HG03378 (cell line): ENCODE measurements around the gene CCRL2.
"Not testable (repeated sequence)": the region's sequence is repeated elsewhere in the genome, so short reads cannot be mapped to it uniquely, and the experiment has no call there.

Experiments used
- ATAC-seq: cut with Tn5 transposase; IDR thresholded peaks from one replicate; pipeline ENCODE4 v1.9.1; 2021; ENCODE audit warnings: mild to moderate bottlenecking, moderate library complexity; ENCODE audit not compliant: unreplicated experiment

Gene CCRL2

DNA sequence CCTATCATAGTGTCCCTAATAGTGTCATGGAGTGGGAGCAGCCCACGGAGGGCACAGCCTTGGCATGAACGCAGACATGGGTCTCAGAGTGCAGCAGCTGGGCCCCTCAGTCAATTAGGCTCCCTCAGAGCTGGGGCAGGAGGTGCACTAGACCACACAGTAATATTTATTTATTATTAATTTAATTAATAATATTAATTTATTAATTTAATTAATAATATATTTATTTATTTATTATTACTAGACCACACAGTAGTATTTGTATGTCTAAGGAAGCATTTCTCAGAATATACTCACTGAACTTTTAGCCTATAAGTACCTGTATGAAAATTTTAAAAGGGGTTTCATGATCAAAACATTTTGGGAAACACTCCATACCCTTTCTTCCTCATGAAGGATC is 5.5 kb upstream of the CCRL2 start:
- no peak for ATAC-seq

GRCh38 chr3:46402902-46403301 is 4.2 kb upstream of the CCRL2 start:
- not testable (repeated sequence) for ATAC-seq

DNA sequence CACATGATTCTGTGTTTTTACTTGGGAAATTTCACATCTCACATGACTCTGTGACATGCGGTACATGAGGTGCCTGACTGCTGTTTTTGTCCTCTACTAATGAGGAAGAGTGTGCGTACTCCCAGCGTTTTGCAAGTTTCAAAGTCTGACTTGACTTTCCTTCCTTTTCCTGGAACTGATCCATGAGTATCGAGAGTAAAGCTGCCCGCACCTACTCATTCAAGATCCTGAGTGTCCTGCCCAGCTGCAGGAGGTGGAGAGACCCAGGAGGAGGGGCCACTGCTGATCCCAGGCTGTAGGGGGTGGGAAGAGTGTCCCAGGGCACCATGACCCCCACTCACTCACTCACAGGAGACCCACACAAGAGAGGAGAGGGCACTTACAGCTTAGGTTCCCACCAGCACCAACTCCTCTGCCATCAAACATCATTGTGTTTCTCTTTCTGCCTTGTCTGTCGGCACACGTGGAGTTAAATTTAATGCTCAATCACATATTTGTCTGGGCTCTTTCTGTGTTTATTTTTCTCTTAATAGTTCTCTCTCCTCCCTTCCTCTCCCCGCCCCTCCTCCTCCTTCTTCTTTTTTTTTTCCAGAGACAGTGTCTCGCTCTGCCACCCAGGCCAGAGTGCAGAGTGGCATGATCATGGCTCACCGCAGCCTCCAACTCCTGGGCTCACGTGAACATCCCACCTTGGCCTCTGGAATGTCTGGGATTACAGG is 1.6 kb upstream of the CCRL2 start:
- ATAC-seq: no peak

- ATAC-seq: no peak
Measured at GRCh38 chr3:46406443-46406787, 644 bp upstream of the CCRL2 start.

DNA sequence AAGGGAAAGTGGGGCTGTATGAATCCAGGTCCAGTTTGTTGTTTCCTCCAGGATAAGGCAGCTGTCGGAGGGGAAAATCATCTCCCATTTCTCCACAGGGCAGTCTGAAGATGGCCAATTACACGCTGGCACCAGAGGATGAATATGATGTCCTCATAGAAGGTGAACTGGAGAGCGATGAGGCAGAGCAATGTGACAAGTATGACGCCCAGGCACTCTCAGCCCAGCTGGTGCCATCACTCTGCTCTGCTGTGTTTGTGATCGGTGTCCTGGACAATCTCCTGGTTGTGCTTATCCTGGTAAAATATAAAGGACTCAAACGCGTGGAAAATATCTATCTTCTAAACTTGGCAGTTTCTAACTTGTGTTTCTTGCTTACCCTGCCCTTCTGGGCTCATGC is 911 bp downstream of the CCRL2 start:
- ATAC-seq: no peak

GRCh38 chr3:46408853-46409252 is 1.8 kb downstream of the CCRL2 start:
- ATAC-seq: no peak

DNA sequence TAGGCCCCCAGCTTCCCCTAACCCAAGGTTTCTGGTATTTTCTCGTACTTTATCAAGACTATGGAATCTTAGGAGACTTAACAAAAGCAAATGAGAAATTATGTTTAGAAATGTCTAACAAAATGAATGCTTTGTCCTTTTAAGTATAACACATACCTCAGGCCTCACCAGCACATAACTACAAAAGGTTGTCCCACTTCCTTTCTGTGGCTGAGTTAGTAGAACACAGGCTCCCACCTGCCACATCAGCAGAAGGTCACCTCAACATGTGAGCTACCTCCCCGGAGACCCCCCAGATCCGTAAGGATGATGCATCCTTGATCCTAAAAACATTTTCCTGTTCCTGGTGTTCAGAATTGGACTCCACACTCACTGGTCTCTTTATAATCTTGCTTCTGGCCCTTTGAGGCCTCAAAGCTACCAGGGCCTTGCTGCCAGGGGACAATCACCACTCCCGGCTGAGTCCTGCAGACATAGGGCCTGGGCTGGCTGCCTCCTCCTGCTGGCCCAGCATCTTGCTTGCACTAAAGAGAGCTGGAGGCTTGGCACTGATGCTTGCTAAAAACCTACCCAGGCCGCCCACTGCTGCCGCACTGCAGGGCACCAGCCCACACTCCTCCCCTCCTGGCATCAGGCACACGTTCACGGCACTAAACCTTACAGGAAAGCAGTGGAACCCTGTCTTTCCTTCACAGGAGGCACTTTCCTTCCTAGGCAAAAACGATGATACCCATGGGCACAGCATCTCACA is 2.9 kb downstream of the CCRL2 start:
- ATAC-seq: no peak

DNA sequence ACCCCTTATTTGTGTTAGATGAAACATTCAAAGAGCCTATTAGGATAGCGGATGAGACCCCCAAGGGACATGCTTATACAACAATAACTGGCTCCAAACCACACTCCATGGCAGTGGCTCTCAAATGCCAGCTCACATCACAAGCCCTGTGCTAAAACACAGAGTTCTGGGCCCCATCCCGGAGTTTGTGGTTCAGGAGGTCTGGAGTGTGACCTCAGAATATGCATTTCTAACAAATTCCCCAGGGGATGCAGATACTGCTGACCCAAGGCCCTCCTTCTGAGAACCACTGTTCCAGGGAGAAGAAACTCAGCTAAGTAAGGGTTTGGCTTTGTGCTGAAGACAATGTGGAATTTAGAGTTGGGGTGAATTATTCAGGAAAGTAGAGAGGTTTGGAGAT is 3.6 kb downstream of the CCRL2 start:
- no peak for ATAC-seq

DNA sequence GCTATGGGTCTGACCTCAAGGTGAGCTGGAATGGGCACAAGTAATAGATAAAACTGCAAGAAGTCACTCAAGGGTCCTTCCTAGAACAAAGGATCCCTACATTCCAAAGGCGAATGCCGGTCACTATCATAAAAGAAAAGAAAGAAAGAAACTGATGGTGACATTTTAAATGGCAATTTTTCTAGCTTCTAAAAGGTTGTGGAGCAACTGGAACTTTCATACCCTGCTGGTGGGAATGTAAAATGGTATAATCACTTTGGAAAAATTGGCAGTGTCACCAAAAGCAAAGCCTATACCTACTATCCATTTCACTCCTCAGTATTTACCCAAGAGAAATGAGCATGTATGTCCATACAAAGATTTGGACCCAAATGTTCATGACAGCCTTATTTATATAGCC is 4.2 kb downstream of the CCRL2 start:
- ATAC-seq: no peak

DNA sequence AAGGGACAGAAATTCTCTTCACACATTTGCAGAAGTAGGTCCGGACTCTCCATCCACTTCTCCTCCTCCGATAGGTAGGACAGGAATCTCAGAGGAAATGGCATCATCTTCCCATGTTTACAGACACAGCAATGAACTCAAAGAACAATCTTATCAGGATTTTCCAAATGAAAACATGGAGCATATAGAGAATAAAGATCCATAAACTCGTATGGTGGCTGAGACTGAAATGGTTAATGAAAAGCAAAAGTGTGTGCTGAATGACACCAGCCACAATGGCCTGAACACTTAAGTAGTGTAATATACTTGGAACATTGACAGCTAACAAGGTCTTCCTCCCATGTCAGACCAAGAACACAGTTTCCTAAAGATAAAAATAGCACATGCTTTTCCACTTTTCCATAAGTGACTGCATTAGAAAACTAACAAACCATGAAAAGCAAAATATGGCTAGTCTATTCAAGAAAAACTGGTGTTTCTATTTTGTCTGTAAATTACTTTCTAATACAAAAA is 5.8 kb downstream of the CCRL2 start:
- no peak for ATAC-seq

DNA sequence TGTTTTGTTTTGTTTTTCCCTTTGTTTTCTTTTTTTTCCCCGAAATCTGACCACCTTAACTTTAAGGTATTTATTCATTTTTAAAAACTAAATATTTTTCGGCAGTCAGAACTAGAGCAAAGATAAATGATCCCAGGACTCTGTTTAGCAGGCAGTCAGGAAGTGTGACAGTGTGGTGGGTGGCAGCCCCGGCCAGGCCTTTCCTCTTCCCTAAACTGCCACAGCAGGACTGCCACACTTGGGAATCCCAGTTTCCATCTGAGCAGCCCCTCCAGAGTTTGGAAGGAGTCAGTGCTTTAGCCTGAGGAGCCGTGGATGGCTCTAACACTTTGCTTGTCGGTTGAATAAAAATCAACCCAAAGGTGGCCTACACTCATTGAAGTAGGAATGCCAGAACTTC is 6.9 kb downstream of the CCRL2 start:
- ATAC-seq: no peak

DNA sequence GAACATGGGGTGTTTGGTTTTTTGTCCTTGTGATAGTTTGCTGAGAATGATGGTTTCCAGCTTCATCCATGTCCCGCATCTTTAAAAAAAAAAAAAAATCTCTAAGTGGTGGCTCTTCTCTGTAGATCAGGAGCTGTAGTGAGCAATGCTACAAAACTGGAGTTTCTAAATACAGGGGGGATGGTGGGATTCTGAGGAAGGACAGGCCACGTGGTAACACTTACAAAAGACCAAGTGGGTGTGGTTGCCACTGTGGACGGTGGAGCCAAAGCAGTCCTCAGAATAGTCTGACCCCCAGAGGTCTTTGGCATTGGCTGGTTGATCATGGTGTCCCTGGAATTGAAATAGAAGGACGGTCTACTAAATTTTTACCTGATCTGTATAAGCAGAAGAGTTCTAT is 7.7 kb downstream of the CCRL2 start:
- no peak for ATAC-seq

DNA sequence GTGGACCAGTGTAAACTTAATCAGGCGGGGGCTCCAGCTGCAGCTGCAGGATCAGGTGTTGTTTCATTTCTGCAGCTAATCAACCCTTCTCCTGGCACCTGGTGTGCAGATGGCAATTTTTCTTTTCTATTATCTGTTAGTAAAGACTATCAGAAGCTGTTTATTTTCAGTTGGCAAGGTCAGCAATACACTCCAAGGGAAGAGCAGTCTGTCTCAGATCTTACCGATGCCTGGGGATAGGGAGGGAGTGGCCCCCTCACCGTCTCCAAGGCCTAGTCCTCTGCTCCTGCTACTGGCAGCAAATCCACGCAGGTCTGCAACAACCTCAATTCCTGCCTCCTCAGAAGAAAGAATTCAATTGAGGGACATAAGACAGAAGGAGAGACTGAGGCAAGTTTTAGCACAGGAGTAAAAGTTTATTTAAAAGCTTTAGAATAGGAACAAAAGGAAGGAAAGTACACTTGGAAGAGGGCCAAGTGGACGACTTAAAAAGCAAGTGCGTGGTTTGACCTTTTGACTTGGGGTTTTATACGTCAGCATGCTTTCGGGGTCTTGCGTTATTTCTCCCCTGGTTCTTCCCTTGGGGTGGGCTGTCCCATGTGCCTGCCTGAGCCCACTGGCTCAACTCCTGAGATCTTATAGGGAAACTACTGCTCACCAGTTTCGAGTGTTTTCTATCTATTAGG is 9.2 kb downstream of the CCRL2 start:
- ATAC-seq: no peak

DNA sequence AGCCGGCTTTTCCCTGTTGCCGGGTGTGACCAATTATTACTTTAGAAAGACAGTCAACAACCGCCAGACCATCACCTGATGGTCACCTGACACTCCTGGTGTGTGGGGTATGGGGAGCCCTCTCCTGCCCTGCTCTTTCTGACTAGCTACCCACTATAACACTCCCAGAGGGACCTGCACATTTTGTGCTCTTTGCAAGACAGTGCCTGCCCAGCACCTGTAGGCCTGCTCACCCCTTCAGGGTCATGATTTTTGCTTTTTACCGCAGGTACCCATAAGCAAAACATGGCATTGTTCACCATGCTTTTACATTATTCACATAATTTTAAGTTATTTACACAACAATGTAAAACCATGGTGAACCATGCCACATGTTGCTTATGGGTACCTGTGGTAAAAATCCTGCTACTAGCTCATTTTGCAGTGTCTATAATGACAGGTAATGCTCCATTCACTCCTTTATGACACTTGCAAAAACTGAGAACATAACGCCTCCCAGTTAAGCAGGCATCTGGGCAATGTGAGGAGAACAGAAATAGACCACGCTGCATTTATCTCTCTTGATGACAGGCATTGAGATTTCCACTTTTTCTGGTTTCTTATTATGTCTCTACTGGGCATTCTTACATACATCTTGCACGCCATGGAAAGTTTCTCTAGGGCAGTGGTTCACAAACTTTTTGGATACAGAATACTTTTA is 9.9 kb downstream of the CCRL2 start:
- no peak for ATAC-seq

DNA sequence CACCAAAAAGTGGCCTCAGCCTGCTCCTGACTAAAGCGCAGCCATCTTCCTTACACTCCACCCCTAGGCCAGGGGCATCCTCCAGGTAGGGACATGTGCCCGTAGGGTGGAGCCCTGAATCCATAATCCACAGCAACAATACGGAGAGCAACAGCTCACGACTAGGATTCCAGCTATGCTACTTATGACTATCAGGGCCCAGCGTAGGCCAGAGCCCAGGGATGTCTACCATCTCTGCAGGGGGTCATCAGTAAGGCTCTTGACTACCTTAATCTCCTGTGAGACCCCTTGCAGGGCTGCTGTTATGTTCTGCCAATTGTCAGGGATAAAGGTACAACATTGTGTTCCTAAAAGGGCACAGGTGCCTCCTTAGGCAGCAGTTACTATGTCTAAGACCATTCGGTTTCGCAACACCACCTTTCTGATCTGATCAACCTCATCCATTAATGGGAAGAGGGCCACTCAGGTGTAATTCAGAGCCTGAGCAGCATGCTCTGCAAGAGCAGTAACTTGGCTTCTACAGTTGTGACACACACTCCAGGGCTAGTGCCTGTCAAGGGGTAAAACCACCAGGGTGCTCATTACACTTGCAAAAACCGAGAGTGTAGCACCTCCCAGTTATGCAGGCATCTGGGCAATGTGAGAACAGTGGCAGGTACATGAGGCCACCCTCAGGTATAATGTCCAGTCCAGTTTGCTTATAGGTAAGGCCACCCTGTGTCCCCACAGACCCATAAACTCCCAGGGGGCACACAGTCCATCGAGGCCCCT is 11.0 kb downstream of the CCRL2 start:
- ATAC-seq: no peak

DNA sequence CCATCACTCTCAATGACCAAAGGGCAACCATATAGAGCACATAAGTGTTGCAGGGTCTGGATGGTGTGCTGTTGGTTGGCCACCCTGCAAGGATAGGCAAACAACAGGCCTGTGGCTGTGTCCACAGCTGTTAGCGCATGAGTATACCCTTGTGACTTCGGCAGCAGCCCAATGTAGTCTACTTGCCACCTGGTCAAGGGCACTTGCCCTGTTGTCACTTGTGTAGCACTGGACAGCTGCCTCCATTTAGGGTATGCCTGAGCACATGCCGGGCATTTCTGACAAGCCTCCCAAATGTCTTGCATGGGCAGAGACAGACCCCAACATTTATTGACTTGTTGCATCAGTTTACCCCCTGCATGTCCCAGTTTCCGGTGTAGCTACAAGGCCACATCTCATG is 12.8 kb downstream of the CCRL2 start:
- no peak for ATAC-seq

DNA sequence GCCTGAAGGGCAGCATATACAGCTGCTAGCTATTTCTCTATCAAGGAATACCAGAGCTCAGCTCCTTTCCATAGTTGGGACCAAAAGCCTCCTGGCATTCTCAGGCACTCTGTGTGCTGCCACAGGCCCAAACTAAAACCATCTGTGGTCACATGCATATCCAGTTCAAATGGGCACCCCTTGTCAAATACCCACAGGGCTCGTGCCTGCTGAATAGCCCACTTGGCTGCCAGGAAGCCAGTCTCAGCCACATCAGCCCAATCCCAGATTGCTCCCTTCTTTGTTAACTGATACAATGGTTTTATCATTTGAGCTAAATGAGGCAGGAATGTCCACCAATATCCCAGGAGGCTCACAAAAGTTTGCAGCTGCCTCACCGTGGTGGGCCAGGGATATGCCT is 13.9 kb downstream of the CCRL2 start:
- ATAC-seq: no peak

DNA sequence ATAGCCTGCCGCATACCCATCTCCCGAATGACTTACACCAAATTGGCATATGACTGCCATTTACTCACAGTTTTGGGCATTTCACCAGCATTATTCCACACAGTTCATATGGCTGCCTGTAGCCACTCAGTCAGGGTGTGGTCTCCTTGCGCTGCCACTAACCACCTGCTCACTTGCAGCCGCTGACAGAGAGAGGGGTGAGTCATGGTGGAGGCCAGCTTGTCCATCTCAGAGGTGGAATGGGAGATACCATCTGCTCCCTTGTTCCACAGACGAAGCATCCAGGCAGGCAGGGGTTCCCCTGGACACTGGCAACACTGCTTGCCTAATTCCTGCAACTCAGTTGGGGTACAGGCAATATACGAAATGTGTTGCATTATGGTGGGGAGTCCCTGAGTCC is 15.6 kb downstream of the CCRL2 start:
- no peak for ATAC-seq

DNA sequence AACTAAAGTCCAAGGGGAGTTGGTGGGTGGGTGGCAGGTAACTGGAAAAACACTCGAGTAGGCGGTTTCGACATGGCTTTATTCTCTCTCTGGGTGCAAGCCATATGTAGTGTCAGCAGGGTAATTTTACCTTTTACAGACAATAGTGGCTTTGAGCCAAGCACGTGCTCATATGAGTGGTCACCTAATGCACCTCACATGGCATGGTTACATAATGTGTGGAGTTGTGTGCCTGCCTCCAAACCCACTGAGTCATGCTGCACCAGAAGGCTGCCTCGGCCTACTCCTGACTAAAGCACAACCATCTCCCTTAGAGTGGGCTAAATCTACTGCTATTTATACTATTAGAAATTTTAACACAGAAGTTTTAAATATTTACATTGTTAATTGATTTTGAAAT is 16.5 kb downstream of the CCRL2 start:
- no peak for ATAC-seq

DNA sequence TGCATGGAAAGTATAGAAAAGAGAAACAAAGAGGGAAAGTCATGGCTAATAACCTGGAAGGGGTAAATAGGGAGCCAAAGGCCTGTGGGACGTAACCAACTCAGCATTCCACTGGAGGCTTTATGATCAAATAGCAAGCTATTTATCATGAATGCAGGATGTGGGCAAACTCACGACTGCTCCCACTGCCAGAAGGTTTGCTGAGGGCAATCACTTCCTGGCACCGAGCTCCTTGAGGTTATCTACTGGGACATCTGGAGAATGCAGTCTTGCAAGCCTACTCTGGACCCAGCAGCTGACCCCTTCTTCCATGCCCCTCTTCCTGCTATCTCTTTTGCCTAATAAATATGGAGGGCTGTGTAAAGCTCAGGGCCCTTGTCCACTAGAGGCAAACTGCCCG is 19.4 kb downstream of the CCRL2 start:
- not testable (repeated sequence) for ATAC-seq

GRCh38 chr3:46427404-46427803 is 20.3 kb downstream of the CCRL2 start:
- ATAC-seq: not testable (repeated sequence)
